GM18526 (cell line): ENCODE results near the gene ADAMTSL2.

Source experiments
- POLR2A ChIP-seq: IDR thresholded peaks from 3 replicates; pipeline ENCODE4 v1.6.1; 2011; ENCODE audit not compliant: insufficient read length; ENCODE audit errors: extremely low read depth

Gene ADAMTSL2

GRCh38 chr9:133534346-133535291, at the start of gene ADAMTSL2:
Gene ADAMTSL2 (plus strand): TSS chr9:133534704. CDS start chr9:133536713, 2,009 bp downstream.
- no peak for TF ChIP-seq POLR2A

- TF ChIP-seq POLR2A, result no peak
Measured at GRCh38 chr9:133485531-133486260, 48.8 kb upstream of the ADAMTSL2 start.

GRCh38 chr9:133487331-133487725, 47.2 kb upstream of the ADAMTSL2 start:
- TF ChIP-seq POLR2A, result no peak

- no peak for TF ChIP-seq POLR2A
Measured at GRCh38 chr9:133488686-133489252, 45.7 kb upstream of the ADAMTSL2 start.

- TF ChIP-seq POLR2A, result no peak
Measured at GRCh38 chr9:133489253-133490190, 45.0 kb upstream of the ADAMTSL2 start.

- no peak for TF ChIP-seq POLR2A
Measured at GRCh38 chr9:133490201-133490681, 44.3 kb upstream of the ADAMTSL2 start.

GRCh38 chr9:133490865-133491655, 43.4 kb upstream of the ADAMTSL2 start:
- TF ChIP-seq POLR2A, result no peak

GRCh38 chr9:133491656-133491925, 42.9 kb upstream of the ADAMTSL2 start:
- no peak for TF ChIP-seq POLR2A

- TF ChIP-seq POLR2A, result no peak
Measured at GRCh38 chr9:133492061-133493021, 42.2 kb upstream of the ADAMTSL2 start.

GRCh38 chr9:133493428-133493827, 41.1 kb upstream of the ADAMTSL2 start:
- TF ChIP-seq POLR2A, result no peak

GRCh38 chr9:133493845-133494540, 40.5 kb upstream of the ADAMTSL2 start:
- no peak for TF ChIP-seq POLR2A

GRCh38 chr9:133494636-133495326, 39.7 kb upstream of the ADAMTSL2 start:
- no peak for TF ChIP-seq POLR2A
